Muscle layer of duodenum (tissue), 2 donors: Measurements from ENCODE around the gene TCF4.

Source experiments
- H3K27ac ChIP-seq: one replicate; pipeline ENCODE4 v1.7.0; 2013; ENCODE audit warnings: mild to moderate bottlenecking, low read length
- H3K27me3 ChIP-seq: one replicate; pipeline ENCODE4 v1.7.0; 2013; ENCODE audit warnings: low read depth, mild to moderate bottlenecking, control low read depth, low read length
- H3K36me3 ChIP-seq, 2 donors: one replicate each; pipeline ENCODE4 v1.7.0; 2013; ENCODE audit warnings: low read length in 2 of 2, control low read depth in 1 of 2, mild to moderate bottlenecking in 1 of 2; ENCODE audit not compliant: insufficient read depth in 2 of 2, control insufficient read depth in 1 of 2
- H3K4me1 ChIP-seq, 2 donors: one replicate each; pipeline ENCODE4 v1.7.0; 2013; ENCODE audit warnings: low read length in 2 of 2, mild to moderate bottlenecking in 2 of 2, control low read depth in 1 of 2, moderate library complexity in 1 of 2; ENCODE audit not compliant: insufficient read depth in 2 of 2, control insufficient read depth in 1 of 2
- H3K4me3 ChIP-seq, 2 donors: one replicate each; pipeline ENCODE4 v1.7.0; 2013; ENCODE audit warnings: low read length in 2 of 2, low read depth in 1 of 2, mild to moderate bottlenecking in 1 of 2
- H3K9me3 ChIP-seq, 2 donors: one replicate each; pipeline ENCODE4 v1.7.0; 2013; ENCODE audit warnings: low read length in 2 of 2, control low read depth in 1 of 2, mild to moderate bottlenecking in 1 of 2; ENCODE audit not compliant: control insufficient read depth in 1 of 2
- donor health status: healthy.

The TCF4 gene

GRCh38 chr18:55353391-55353790, 234.6 kb downstream of the TCF4 start:
- H3K36me3 ChIP-seq = no peaks in the 10 kb centered on the region
- H3K27ac ChIP-seq = no peak overlapping the region
- no peaks in the 10 kb centered on the region for H3K9me3 ChIP-seq
- no peaks in the 10 kb centered on the region for H3K4me1 ChIP-seq
- no peak overlapping the region for H3K4me3 ChIP-seq
- H3K27me3 ChIP-seq = no peaks in the 10 kb centered on the region

DNA sequence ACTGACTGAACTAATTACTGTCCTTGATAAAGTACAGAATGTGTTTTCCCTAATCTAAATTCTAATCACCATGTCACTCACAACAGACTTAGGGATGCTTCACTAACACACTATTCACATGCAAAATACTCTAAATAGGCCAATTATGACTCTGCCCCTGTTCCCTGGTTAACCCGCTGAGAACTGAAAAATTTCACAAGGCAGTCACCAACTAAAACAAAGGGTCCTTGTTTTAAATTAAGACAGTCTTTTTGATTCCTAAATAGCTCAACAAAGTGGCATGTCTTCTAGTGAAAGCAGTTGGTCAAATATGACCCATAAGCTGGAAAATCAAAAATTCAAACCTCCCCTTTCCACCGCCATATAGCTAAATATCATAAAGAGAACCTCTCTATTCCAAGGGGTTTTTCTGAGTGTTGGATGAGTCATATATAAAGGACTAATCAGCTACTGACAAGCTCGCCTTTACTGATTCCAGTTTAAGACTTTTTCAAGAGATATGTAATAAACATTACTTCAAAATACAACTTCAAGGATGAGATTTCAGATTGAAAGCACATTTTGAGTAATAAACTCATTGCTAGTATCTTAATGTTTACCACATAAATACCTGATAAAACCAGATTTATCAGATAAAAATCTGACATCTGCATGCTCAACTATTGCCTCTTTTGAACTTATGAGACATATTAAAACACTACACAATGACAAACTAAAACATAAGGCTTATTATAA, 235.8 kb downstream of the TCF4 start:
- H3K27ac ChIP-seq = no peak overlapping the region

DNA sequence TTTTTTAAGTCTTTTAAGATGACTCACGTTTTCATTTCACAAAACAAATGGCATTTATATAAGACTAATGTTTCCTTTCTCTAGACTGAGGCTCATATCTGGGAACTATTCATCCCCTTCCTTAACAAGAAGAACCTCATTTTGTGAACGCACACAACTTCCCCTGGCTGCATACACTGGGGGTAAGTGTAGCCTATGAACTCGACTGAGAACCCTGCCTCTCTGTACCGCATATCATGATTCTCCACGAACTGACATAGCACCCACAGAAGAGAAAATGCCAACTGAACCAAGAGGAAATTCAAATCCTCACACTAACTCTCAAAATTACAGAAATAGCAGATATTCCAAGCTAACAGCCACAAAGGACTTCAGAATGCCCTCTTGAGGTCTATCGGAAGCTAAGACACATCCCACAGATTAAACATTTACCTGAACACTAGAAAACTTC, 236.7 kb downstream of the TCF4 start:
- Histone ChIP-seq H3K4me3 (no peak overlapping the region), H3K27ac (no peak overlapping the region), H3K4me1 (peaks cover 0 to 4% of the 10 kb centered on the region in 2 donors), H3K36me3 (no peaks in the 10 kb centered on the region), H3K27me3 (no peaks in the 10 kb centered on the region), H3K9me3 (no peaks in the 10 kb centered on the region)

More for the DNA sequence above, 235.8 kb downstream of the TCF4 start:
- H3K36me3 ChIP-seq = no peaks in the 10 kb centered on the region
- peaks cover 0 to 4% of the 10 kb centered on the region in 2 donors for H3K4me1 ChIP-seq
- H3K4me3 ChIP-seq = no peak overlapping the region
- H3K27me3 ChIP-seq = no peaks in the 10 kb centered on the region
- H3K9me3 ChIP-seq = no peaks in the 10 kb centered on the region

- Histone ChIP-seq H3K27ac (no peak overlapping the region), H3K4me3 (no peak overlapping the region), H3K9me3 (no peaks in the 10 kb centered on the region), H3K4me1 (peaks cover 0 to 4% of the 10 kb centered on the region in 2 donors), H3K36me3 (no peaks in the 10 kb centered on the region), H3K27me3 (no peaks in the 10 kb centered on the region)
These were observed 238.3 kb downstream of the TCF4 start for GRCh38 chr18:55349685-55350084.

GRCh38 chr18:55346961-55347740, 240.8 kb downstream of the TCF4 start:
- no peaks in the 10 kb centered on the region for H3K36me3 ChIP-seq
- H3K27ac ChIP-seq = no peak overlapping the region
- H3K27me3 ChIP-seq = no peaks in the 10 kb centered on the region
- H3K4me3 ChIP-seq = no peak overlapping the region
- peaks cover 0 to 4% of the 10 kb centered on the region in 2 donors for H3K4me1 ChIP-seq
- H3K9me3 ChIP-seq = no peaks in the 10 kb centered on the region

DNA sequence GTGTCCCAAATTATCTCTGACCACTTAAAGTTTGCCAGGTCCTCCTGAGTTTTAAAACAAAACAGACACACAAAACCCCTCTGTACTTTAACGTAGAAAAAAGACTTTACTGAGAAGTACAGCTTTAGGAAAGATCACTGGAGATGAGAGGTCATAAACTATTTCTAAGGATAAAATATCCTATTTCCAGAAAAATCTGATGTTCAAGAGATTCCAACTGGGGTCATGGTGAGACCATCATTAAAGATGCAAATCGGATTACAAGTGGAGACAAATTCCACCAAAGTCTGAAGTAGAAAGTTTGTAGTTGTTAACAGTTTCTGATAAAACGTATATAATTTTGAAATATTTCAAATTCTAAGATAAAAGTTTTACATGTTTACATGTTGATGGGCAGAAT, 241.6 kb downstream of the TCF4 start:
- Histone ChIP-seq H3K4me1 (peaks cover 0 to 4% of the 10 kb centered on the region in 2 donors), H3K27ac (no peak overlapping the region), H3K4me3 (no peak overlapping the region), H3K36me3 (no peaks in the 10 kb centered on the region), H3K9me3 (no peaks in the 10 kb centered on the region), H3K27me3 (no peaks in the 10 kb centered on the region)

GRCh38 chr18:55345103-55345950, 242.7 kb downstream of the TCF4 start:
- no peak overlapping the region for H3K4me3 ChIP-seq
- no peaks in the 10 kb centered on the region for H3K36me3 ChIP-seq
- no peak overlapping the region for H3K27ac ChIP-seq
- H3K4me1 ChIP-seq = peaks cover 0 to 4% of the 10 kb centered on the region in 2 donors
- H3K9me3 ChIP-seq = no peaks in the 10 kb centered on the region
- no peaks in the 10 kb centered on the region for H3K27me3 ChIP-seq

DNA sequence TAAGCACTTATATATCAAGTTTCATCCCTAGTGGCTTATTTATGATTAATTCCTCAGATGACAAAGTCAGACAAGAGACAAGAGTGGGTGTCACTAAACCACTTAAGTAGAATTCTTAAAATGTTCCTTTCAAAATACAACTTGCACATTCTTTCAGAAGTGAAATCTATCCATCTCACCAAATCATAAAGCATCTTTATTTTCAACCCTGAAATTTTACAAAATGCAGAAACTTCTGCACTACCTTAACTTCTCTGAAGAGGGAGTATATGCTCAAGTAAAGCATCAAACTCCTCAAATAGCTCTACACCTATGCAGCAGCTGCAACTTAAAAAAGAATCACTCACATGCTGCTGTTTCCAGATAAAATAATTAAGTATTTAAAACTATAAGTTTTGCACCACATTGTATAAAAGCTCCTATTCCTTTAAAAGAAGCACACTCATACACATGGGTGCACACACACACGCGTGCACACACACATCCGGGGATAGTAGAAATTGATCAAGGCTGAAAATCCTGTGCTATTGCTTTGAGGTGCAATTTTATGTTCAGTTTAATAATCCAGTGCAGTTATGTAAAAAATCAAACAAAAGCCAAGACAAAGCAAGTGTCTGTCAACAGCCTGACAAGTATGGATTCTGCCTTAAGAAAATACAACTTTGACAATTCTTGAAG, 244.5 kb downstream of the TCF4 start:
- no peaks in the 10 kb centered on the region for H3K36me3 ChIP-seq
- no peaks in the 10 kb centered on the region for H3K27me3 ChIP-seq
- peaks cover 0 to 8% of the 10 kb centered on the region in 2 donors for H3K4me1 ChIP-seq
- H3K4me3 ChIP-seq = no peak overlapping the region
- H3K9me3 ChIP-seq = no peaks in the 10 kb centered on the region
- H3K27ac ChIP-seq = no peak overlapping the region

DNA sequence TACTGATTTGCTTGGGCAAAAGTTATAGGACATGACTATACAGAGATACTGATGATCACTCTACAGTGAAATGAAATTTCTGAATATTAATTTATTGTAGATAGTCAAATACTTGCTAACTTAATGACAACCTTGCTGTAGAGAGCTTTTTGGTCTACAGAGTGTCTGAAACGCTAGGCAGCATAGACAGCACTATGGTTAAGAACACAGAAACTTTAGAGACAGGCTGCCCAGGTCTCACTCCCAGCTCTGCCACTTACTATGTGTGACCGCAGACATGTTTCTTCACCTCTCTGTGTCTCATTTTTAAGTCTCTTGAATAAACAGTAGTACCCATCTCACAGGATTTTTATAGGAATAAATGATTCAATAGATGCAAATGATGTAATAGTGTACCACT, 247.0 kb downstream of the TCF4 start:
- H3K27ac ChIP-seq = no peak overlapping the region
- H3K4me1 ChIP-seq = peaks cover 0 to 4% of the 10 kb centered on the region in 2 donors
- H3K27me3 ChIP-seq = no peaks in the 10 kb centered on the region
- no peaks in the 10 kb centered on the region for H3K9me3 ChIP-seq
- H3K4me3 ChIP-seq = no peak overlapping the region
- no peaks in the 10 kb centered on the region for H3K36me3 ChIP-seq

- H3K9me3 ChIP-seq = no peaks in the 10 kb centered on the region
- H3K4me3 ChIP-seq = no peak overlapping the region
- H3K4me1 ChIP-seq = peaks cover 0 to 4% of the 10 kb centered on the region in 2 donors
- no peaks in the 10 kb centered on the region for H3K27me3 ChIP-seq
- H3K27ac ChIP-seq = no peak overlapping the region
- H3K36me3 ChIP-seq = no peaks in the 10 kb centered on the region
These were observed 248.0 kb downstream of the TCF4 start for GRCh38 chr18:55339990-55340389.
